Stomach (tissue), 9 donors: ENCODE results near the gene ASPRV1. TPM values are rescaled to one million over a fixed set of nuclear protein-coding genes. Genes with fewer than 3 reads are reported as not detected.

ENCODE experiments used
- DNase-seq, 2 donors: peaks; one replicate each; pipeline versions ENCODE4 v3.0.0 to v3.0.0-alpha.2; 2013 to 2019
- H3K27ac ChIP-seq, 5 donors: fragments of 200-600 bp in 4 of 5; sonication (generic) in 4 of 5; one replicate each; pipeline ENCODE4 v1.5.1; 2013 to 2019; ENCODE audit warnings: mild to moderate bottlenecking in 1 of 5, moderate library complexity in 1 of 5
- H3K27me3 ChIP-seq, 3 donors: fragments of 200-600 bp; sonication (generic); one replicate each; pipeline ENCODE4 v1.5.1; 2017 to 2019; ENCODE audit warnings: mixed run types in 1 of 3
- H3K36me3 ChIP-seq, 4 donors: fragments of 200-600 bp; sonication (generic); 1 replicate in 3 of 4; 2 replicates in 1 of 4; pipeline ENCODE4 v1.5.1; 2016 to 2019
- H3K4me1 ChIP-seq, 4 donors: fragments of 200-600 bp; sonication (generic); one replicate each; pipeline ENCODE4 v1.5.1; 2016 to 2019
- H3K4me3 ChIP-seq, 4 donors: fragments of 200-600 bp; sonication (generic) in 3 of 4; one replicate each; pipeline ENCODE4 v1.5.1; 2016 to 2019; ENCODE audit warnings: mild to moderate bottlenecking in 1 of 4
- H3K9me3 ChIP-seq, 4 donors: fragments of 200-600 bp; sonication (generic); one replicate each; pipeline ENCODE4 v1.5.1; 2016 to 2019
- CTCF ChIP-seq, 7 experiments: fragments of 450-650 bp in 4 of 7; fragments of 200-600 bp in 3 of 7; sonication (generic) in 3 of 7; IDR thresholded peaks; one replicate each; pipeline ENCODE4 v1.5.1; 2016 to 2019; ENCODE audit warnings: antibody characterized with exemption in 7 of 7, control low read depth in 2 of 7, mild to moderate bottlenecking in 1 of 7
- EP300 ChIP-seq: sonication (generic); formaldehyde crosslinking; IDR thresholded peaks from one replicate; pipeline ENCODE4 v1.6.1; 2017; ENCODE audit warnings: antibody characterized with exemption
- POLR2A ChIP-seq, 4 donors: fragments of 450-650 bp; IDR thresholded peaks; one replicate each; pipeline ENCODE4 v1.6.1; 2016; ENCODE audit warnings: antibody characterized with exemption in 4 of 4, control low read depth in 2 of 4, mild to moderate bottlenecking in 1 of 4, moderate library complexity in 1 of 4
- POLR2AphosphoS5 ChIP-seq, 3 donors: sonication (generic); formaldehyde crosslinking; IDR thresholded peaks; one replicate each; pipeline ENCODE4 v1.6.1; 2016; ENCODE audit warnings: antibody characterized with exemption in 3 of 3
- WGBS, 5 donors: extraction: QIAGEN DNeasy Blood & Tissue Kit in 3 of 5; methylation state at CpG; one replicate each; pipeline versions ENCODE4 v1.1.5 to v1.1.7; 2013 to 2018; 5-methylcytosine and 5-hydroxymethylcytosine counted together
- intact Hi-C: fragments of 100-400 bp; cut with DNase I; formaldehyde crosslinking; loops from one replicate; pipeline ENCODE4 v1.15.1; 2023; ENCODE audit warnings: low total_unique reads
- polyA plus RNA-seq, 3 donors: library from polyadenylated mRNA; stranded (reverse); fragments of 200-250 nt; gene quantifications; one replicate each; pipeline ENCODE4 v1.2.3, GENCODE V29; 2013
- total RNA-seq, 5 donors: library from RNA; depleted of rRNA; stranded (reverse); fragments of >200 nt; gene quantifications; one replicate each; pipeline versions ENCODE4 v1.1.0 to v1.2.3, GENCODE V29; 2014 to 2016
- donor health status: healthy with polysubstance abuse.
- donor health status: Bipolar disorder and iron deficiency.
- donor health status: healthy.

Gene ASPRV1
- total and polyA plus RNA-seq, 8 donors: 0.44 to 6.4 (median 1.5) TPM; not detected in 2

- no peak for DNase-seq
- no peak overlapping the region for H3K4me3 ChIP-seq
- WGBS, 5 donors: 91 to 97% (median 96%) methylated on average over 8 of the region's 8 CpGs
- TF ChIP-seq POLR2A (IDR thresholded peaks at IDR 0.05) (no peak), EP300 (no peak), CTCF (IDR thresholded peaks at IDR 0.05) (no peak), POLR2AphosphoS5 (IDR thresholded peaks at IDR 0.05) (no peak)
- H3K36me3 ChIP-seq: peaks cover 0 to 5% (median 0%) of the 10 kb centered on the region in 4 donors
- H3K27me3 ChIP-seq: no peaks in the 10 kb centered on the region
- intact Hi-C loops: no loop called here
- no peaks in the 10 kb centered on the region for H3K9me3 ChIP-seq
- no peak overlapping the region for H3K27ac ChIP-seq
- H3K4me1 ChIP-seq: peaks cover 0 to 23% (median 14%) of the 10 kb centered on the region in 4 donors
Observed at GRCh38 chr2:69965756-69966445, 4.5 kb upstream of the ASPRV1 start.

GRCh38 chr2:69964353-69964841 lies 3.0 kb upstream of the ASPRV1 start:
- H3K27me3 ChIP-seq: no peaks in the 10 kb centered on the region
- DNase-seq: peak; percentile 66 to 83
- H3K27ac ChIP-seq: peak overlapping the region; percentile 26 to 73 (median 65)
- H3K4me3 ChIP-seq: no peak overlapping the region
- H3K4me1 ChIP-seq: peaks cover 0 to 23% (median 14%) of the 10 kb centered on the region in 4 donors
- 35 to 59% (median 42%) methylated on average over 7 of the region's 7 CpGs for WGBS, 5 donors
- intact Hi-C loops: no loop called here
- H3K9me3 ChIP-seq: no peaks in the 10 kb centered on the region
- no peak for TF ChIP-seq EP300
- TF ChIP-seq POLR2AphosphoS5 (IDR thresholded peaks at IDR 0.05): peak in 2 of 3 donors; percentile 53 to 70
- H3K36me3 ChIP-seq: peaks cover 0 to 5% (median 0%) of the 10 kb centered on the region in 4 donors

GRCh38 chr2:69962986-69963730 lies 1.7 kb upstream of the ASPRV1 start:
- no peak for DNase-seq
- H3K27ac ChIP-seq: no peak overlapping the region
- no peak for TF ChIP-seq POLR2A (IDR thresholded peaks at IDR 0.05)
- no peak for TF ChIP-seq CTCF (IDR thresholded peaks at IDR 0.05)
- no peak for TF ChIP-seq EP300
- TF ChIP-seq POLR2AphosphoS5 (IDR thresholded peaks at IDR 0.05): no peak
- peaks cover 0 to 5% (median 0%) of the 10 kb centered on the region in 4 donors for H3K36me3 ChIP-seq
- H3K27me3 ChIP-seq: no peaks in the 10 kb centered on the region
- no peak overlapping the region for H3K4me3 ChIP-seq
- H3K9me3 ChIP-seq: no peaks in the 10 kb centered on the region
- H3K4me1 ChIP-seq: peaks cover 0 to 23% (median 14%) of the 10 kb centered on the region in 4 donors
- intact Hi-C loops: no loop called here
- 86 to 100% (median 98%) methylated on average over 8 of the region's 8 CpGs for WGBS, 5 donors

- TF ChIP-seq POLR2AphosphoS5 (IDR thresholded peaks at IDR 0.05) (no peak), POLR2A (IDR thresholded peaks at IDR 0.05) (no peak), EP300 (no peak), CTCF (IDR thresholded peaks at IDR 0.05) (no peak)
- peaks cover 0 to 5% (median 0%) of the 10 kb centered on the region in 4 donors for H3K36me3 ChIP-seq
- intact Hi-C loops: no loop called here
- H3K27me3 ChIP-seq: no peaks in the 10 kb centered on the region
- 94 to 98% (median 96%) methylated on average over 6 of the region's 6 CpGs for WGBS, 5 donors
- DNase-seq: no peak
- H3K4me1 ChIP-seq: peaks cover 0 to 15% (median 13%) of the 10 kb centered on the region in 4 donors
- no peaks in the 10 kb centered on the region for H3K9me3 ChIP-seq
- H3K4me3 ChIP-seq: no peak overlapping the region
- no peak overlapping the region for H3K27ac ChIP-seq
Observed at GRCh38 chr2:69960821-69961220, 610 bp downstream of the ASPRV1 start.
